Ishikawa (cell line): ENCODE results near the gene BEST4.

ENCODE experiments used
- CEBPB ChIP-seq: IDR thresholded peaks from 2 replicates; pipeline ENCODE4 v1.6.1; 2012
- CREB1 ChIP-seq: IDR thresholded peaks from 2 replicates; pipeline ENCODE4 v1.6.1; 2012; ENCODE audit warnings: low read depth
- EGR1 ChIP-seq: IDR thresholded peaks from 2 replicates; pipeline ENCODE4 v1.6.1; 2012
- EP300 ChIP-seq: IDR thresholded peaks from 2 replicates; pipeline ENCODE4 v1.6.1; 2012; ENCODE audit warnings: borderline replicate concordance
- FOXM1 ChIP-seq: IDR thresholded peaks from 2 replicates; pipeline ENCODE4 v1.6.1; 2012; ENCODE audit warnings: low read depth, borderline replicate concordance
- MAX ChIP-seq: IDR thresholded peaks from 2 replicates; pipeline ENCODE4 v1.6.1; 2012
- NFIC ChIP-seq: IDR thresholded peaks from 2 replicates; pipeline ENCODE4 v1.6.1; 2012
- RAD21 ChIP-seq: IDR thresholded peaks from 2 replicates; pipeline ENCODE4 v1.6.1; 2012; ENCODE audit warnings: low read depth
- REST ChIP-seq: IDR thresholded peaks from 2 replicates; pipeline ENCODE4 v1.6.1; 2012; ENCODE audit warnings: low read depth, mild to moderate bottlenecking
- TAF1 ChIP-seq: IDR thresholded peaks from 2 replicates; pipeline ENCODE4 v1.6.1; 2012; ENCODE audit warnings: low read depth, mild to moderate bottlenecking
- TCF12 ChIP-seq: IDR thresholded peaks from 2 replicates; pipeline ENCODE4 v1.6.1; 2012; ENCODE audit warnings: low read depth
- TEAD4 ChIP-seq: IDR thresholded peaks from 2 replicates; pipeline ENCODE4 v1.6.1; 2012
- YY1 ChIP-seq: IDR thresholded peaks from 2 replicates; pipeline ENCODE4 v1.6.1; 2012; ENCODE audit warnings: low read depth
- ZBTB7A ChIP-seq: IDR thresholded peaks from 2 replicates; pipeline ENCODE4 v1.6.1; 2012; ENCODE audit warnings: low read depth
- TF ChIP-seq, protein P1 (sequence below): IDR thresholded peaks from 2 replicates; pipeline ENCODE4 v1.6.1; 2012

The BEST4 gene

DNA sequence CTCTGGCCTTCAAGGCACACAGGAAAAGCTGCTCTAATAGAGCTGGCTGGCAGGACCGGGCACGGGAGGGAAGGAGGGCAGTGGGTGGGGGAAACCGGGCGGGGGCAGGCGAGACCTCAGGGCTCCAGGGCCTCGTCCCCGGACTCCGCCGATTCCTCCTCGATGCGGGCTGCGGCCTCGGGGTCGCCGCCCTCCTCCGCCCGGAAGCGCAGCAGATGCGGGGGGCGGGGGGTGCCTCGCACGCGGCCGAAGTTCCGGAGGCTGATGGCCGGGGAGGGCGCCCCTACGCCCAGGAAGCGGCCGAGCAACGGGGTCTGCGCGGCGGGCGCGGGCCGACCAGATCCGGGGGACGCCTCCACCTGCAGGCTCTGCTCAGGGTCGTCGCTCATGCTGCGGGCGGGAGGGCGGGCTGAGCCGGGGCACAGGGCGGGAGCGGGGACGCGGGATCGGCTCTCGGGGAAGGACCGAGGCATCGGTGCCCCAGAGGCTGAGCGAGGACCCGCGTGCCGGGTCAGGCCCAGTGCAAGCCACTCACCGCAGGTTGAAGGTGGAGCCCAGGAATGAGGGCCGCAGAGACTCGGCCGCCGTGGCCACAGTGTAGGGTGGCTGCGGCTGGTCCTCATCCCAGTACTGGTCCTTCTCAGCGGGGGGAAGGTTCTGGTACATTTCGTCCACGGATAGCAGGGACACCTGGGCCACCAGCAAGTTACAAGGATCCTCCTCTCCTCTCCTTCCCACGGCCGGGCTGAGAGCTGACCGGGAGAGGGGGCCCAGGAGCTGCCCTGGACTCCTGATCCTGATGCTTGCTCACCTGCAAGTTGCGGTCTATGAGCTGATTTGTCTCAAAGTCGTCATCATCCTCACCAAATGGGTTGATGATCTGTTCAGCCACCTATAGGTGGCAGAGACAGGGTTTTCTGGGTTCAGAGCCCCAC is 3.6 kb downstream of the BEST4 start:
- no peak for TF ChIP-seq NFIC
- no peak for TF ChIP-seq FOXM1
- TF ChIP-seq YY1 = no peak
- no peak for TF ChIP-seq REST
- TF ChIP-seq, protein P1, sequence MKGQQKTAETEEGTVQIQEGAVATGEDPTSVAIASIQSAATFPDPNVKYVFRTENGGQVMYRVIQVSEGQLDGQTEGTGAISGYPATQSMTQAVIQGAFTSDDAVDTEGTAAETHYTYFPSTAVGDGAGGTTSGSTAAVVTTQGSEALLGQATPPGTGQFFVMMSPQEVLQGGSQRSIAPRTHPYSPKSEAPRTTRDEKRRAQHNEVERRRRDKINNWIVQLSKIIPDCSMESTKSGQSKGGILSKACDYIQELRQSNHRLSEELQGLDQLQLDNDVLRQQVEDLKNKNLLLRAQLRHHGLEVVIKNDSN = no peak
- no peak for TF ChIP-seq TAF1
- no peak for TF ChIP-seq RAD21
- TF ChIP-seq ZBTB7A = no peak
- no peak for TF ChIP-seq EGR1
- no peak for TF ChIP-seq TEAD4
- TF ChIP-seq TCF12 = no peak
- no peak for TF ChIP-seq MAX
- no peak for TF ChIP-seq EP300
- TF ChIP-seq CREB1 = no peak
- TF ChIP-seq CEBPB = no peak

GRCh38 chr1:44783697-44784093 is 4.3 kb downstream of the BEST4 start:
- TF ChIP-seq CREB1 = no peak
- no peak for TF ChIP-seq EGR1
- no peak for TF ChIP-seq NFIC
- no peak for TF ChIP-seq RAD21
- no peak for TF ChIP-seq EP300
- TF ChIP-seq ZBTB7A = no peak
- TF ChIP-seq TEAD4 = no peak
- no peak for TF ChIP-seq TCF12
- TF ChIP-seq CEBPB = no peak
- TF ChIP-seq REST = no peak
- no peak for TF ChIP-seq MAX

DNA sequence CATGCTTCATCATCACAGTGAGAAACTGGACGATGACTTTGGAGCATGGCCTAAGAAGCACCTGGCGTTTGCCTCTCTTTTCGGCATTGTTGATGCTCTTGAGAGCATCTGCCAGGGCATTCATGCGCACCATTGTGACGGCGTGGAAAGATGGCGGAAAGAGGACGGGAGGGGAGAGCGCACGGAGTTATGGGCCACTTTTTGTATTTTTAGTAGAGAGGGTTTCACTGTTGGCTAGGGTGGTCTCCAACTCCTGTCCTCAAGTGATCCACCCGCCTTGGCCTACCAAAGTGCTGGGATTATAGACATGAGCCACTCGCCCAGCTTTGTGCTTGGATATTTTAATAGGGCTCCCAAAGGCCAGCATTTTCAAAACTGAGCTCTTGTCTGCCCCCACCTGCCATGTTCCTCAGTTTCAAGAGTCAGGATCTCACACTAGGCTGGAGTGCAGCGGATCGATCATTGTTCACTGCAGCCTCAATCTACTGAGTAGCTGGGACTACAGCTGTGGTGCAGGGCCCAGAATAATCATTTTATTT is 7.3 kb downstream of the BEST4 start:
- no peak for TF ChIP-seq NFIC
- no peak for TF ChIP-seq TAF1
- TF ChIP-seq, protein P1 = no peak
- no peak for TF ChIP-seq CREB1
- TF ChIP-seq REST = no peak
- no peak for TF ChIP-seq TEAD4
- no peak for TF ChIP-seq EGR1
- no peak for TF ChIP-seq EP300
- TF ChIP-seq TCF12 = no peak
- TF ChIP-seq MAX = no peak
- TF ChIP-seq CEBPB = no peak
- TF ChIP-seq RAD21 = no peak
- no peak for TF ChIP-seq ZBTB7A
- TF ChIP-seq FOXM1 = no peak
